Astrocyte of the cerebellum (primary cell): Measurements from ENCODE around the gene STMN3.

Source experiments
- DNase-seq: peaks from one replicate; pipeline ENCODE4 v3.0.0-alpha.2; 2011; ENCODE audit warnings: low read depth
- H3K4me3 ChIP-seq: 2 replicates; pipeline ENCODE4 v1.5.1; 2011; ENCODE audit warnings: mild to moderate bottlenecking, low read depth, low read length, moderate library complexity
- in situ Hi-C: cut with HindIII; loops from 2 replicates; pipeline ENCODE4 v1.10.0; 2017; ENCODE audit warnings: low sequenced_read_pairs
- TF ChIP-seq, protein P1 (sequence below): IDR thresholded peaks from 2 replicates; pipeline ENCODE4 v1.5.1; 2012; ENCODE audit warnings: low read length, low read depth, moderate library complexity, mild to moderate bottlenecking; ENCODE audit errors: missing control alignments

The STMN3 gene

DNA sequence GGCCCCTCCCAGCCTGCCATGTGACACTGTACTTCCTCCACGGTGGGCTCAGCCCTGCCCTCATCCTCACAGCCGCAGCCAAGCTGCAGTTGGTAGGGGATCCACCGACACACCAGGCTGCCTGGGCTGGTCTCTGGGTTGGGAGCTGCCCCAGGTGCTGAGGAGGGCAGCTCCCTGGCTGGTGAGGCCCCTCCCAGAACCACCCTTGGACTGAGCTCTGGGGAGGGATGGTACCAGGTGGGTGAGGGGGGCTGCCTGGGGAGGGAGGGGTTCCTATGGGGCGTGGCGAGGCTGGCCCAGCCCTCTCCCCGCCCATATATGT, 43.0 kb upstream of the STMN3 start:
- peak overlapping the region; percentile 45 for H3K4me3 ChIP-seq
- TF ChIP-seq, protein P1, sequence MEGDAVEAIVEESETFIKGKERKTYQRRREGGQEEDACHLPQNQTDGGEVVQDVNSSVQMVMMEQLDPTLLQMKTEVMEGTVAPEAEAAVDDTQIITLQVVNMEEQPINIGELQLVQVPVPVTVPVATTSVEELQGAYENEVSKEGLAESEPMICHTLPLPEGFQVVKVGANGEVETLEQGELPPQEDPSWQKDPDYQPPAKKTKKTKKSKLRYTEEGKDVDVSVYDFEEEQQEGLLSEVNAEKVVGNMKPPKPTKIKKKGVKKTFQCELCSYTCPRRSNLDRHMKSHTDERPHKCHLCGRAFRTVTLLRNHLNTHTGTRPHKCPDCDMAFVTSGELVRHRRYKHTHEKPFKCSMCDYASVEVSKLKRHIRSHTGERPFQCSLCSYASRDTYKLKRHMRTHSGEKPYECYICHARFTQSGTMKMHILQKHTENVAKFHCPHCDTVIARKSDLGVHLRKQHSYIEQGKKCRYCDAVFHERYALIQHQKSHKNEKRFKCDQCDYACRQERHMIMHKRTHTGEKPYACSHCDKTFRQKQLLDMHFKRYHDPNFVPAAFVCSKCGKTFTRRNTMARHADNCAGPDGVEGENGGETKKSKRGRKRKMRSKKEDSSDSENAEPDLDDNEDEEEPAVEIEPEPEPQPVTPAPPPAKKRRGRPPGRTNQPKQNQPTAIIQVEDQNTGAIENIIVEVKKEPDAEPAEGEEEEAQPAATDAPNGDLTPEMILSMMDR, result no peak
- DNase-seq, result no peak
- in situ Hi-C loops, result loop anchor here (5.0 kb wide), 1 partner anchor 34 kb away; no protein-coding TSS in a partner anchor

DNA sequence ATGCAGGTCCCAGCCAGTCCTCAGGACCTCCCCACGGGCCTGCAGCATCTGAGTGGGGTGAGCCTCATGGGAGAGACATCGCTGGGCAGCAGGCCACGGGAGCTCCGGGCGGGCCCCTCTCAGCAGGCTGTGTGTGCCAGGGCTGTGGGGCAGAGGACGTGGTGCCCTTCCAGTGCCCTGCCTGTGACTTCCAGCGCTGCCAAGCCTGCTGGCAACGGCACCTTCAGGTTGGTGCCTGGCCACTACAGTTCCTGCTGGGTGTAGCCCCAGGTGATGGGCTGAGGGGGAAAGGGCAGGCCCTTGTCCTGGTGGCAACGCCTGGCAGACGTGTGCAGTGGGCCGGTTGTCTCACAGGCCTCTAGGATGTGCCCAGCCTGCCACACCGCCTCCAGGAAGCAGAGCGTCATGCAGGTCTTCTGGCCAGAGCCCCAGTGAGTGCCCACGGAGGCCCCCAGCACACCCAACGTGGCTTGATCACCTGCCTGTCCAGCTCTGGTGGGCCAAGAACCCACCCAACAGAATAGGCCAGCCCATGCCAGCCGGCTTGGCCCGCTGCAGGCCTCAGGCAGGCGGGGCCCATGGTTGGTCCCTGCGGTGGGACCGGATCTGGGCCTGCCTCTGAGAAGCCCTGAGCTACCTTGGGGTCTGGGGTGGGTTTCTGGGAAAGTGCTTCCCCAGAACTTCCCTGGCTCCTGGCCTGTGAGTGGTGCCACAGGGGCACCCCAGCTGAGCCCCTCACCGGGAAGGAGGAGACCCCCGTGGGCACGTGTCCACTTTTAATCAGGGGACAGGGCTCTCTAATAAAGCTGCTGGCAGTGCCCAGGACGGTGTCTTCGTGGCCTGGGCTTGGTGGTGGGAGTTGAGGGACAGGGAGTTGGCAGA, 42.4 kb upstream of the STMN3 start:
- H3K4me3 ChIP-seq, result no peak overlapping the region
- TF ChIP-seq, protein P1, result no peak
- in situ Hi-C loops, result loop anchor here (5.0 kb wide), 1 partner anchor 33 kb away; no protein-coding TSS in a partner anchor
- DNase-seq, result no peak

- H3K4me3 ChIP-seq, result no peak overlapping the region
- in situ Hi-C loops, result loop anchor here (5.0 kb wide), 1 partner anchor 33 kb away; no protein-coding TSS in a partner anchor
- TF ChIP-seq, protein P1, result no peak
- no peak for DNase-seq
Observed at GRCh38 chr20:63694584-63695423, 41.6 kb upstream of the STMN3 start.

DNA sequence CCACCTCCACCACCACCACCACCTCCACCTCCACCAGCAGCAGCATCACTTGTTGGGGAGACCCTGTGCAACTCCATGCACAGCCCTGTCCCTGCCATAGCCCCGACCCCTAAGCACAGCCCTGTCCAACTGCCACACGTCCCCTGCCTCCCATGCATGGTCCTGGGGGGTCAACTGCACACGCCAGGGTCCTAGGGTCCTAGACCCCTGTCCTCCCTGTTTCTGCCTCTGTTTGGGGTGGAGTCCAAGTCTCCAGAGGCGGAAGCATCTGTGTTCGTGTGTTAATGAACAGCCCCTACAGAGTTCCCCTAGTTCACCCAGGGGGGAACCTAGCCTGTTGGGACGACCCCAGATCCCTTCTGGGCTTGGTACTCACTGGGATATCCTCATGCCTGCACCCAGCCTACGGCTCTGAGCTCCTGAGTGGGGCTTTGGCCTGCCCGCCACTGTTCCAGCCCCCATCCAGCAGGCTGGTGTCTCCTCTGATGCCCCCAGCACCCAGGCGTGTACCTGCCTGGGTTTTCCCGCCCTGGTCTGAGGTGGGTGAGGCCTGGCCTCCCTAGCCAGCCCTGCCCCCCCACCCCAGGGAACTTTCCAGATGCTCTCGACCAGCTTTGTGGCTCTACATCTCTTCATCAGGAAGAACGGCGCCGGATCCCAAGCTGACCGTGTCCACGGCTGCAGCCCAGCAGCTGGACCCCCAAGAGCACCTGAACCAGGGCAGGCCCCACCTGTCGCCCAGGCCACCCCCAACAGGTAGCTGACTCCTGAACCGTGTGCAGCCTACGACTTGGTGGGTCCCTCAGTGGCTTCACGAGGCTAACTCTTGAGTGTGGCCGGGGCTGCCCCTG, 40.7 kb upstream of the STMN3 start:
- DNase-seq, result no peak
- H3K4me3 ChIP-seq, result no peak overlapping the region
- TF ChIP-seq, protein P1, result no peak
- in situ Hi-C loops, result no loop called here

DNA sequence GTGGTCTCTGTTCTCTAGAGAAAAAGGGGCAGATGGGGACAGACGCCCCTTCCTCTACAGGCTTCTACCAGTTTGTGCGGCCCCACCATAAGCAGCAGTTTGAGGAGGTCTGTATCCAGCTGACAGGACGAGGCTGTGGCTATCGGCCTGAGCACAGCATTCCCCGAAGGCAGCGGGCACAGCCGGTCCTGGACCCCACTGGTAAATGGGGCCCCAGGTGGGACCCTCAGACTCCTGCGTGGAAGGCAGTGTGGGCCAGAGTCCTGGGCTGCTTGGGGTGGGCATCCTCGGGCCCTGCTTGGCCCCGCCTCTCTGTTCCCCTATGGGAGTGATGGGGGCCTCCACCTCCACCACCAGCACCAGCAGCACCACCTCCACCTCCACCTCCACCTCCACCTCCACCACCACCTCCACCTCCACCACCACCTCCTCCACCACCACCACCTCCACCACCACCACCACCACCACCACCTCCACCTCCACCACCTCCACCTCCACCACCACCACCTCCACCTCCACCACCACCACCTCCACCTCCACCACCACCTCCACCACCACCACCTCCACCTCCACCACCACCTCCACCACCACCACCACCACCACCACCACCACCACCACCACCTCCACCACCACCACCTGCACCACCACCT, 40.0 kb upstream of the STMN3 start:
- DNase-seq, result no peak
- no peak overlapping the region for H3K4me3 ChIP-seq
- TF ChIP-seq, protein P1, result no peak
- in situ Hi-C loops, result no loop called here
